Activated CD8-positive, alpha-beta memory T cell treated with anti-CD3 and anti-CD28 coated beads, Interleukin-2, amount 50 U/mL, for 24 hours (primary cell): Measurements from ENCODE around the gene ZCCHC8.
"Not testable (repeated sequence)": the region's sequence is repeated elsewhere in the genome, so short reads cannot be mapped to it uniquely, and the experiment has no call there.

Experiments used
- DNase-seq: peaks from one replicate; pipeline ENCODE4 v3.0.0-alpha.2; 2020; ENCODE audit errors: extremely low read depth

The ZCCHC8 gene

GRCh38 chr12:122500685-122501488 is at the start of gene ZCCHC8:
TSS of gene ZCCHC8 (minus strand) at chr12:122500932. CDS start at chr12:122500840, 92 bp downstream.
- DNase-seq: peak; percentile 95

GRCh38 chr12:122547330-122547729 is 46.6 kb upstream of the ZCCHC8 start:
- no peak for DNase-seq

- no peak for DNase-seq
Observed at GRCh38 chr12:122545855-122546254, 45.1 kb upstream of the ZCCHC8 start.

GRCh38 chr12:122544537-122544936 is 43.8 kb upstream of the ZCCHC8 start:
- no peak for DNase-seq

GRCh38 chr12:122538496-122538895 is 37.8 kb upstream of the ZCCHC8 start:
- DNase-seq: no peak

- DNase-seq: no peak
Observed at GRCh38 chr12:122537021-122537420, 36.3 kb upstream of the ZCCHC8 start.

GRCh38 chr12:122533856-122534255 is 33.1 kb upstream of the ZCCHC8 start:
- DNase-seq: no peak

- DNase-seq: no peak
Observed at GRCh38 chr12:122528992-122529391, 28.3 kb upstream of the ZCCHC8 start.

- DNase-seq: no peak
Observed at GRCh38 chr12:122528582-122528981, 27.9 kb upstream of the ZCCHC8 start.

GRCh38 chr12:122527478-122527944 is 26.8 kb upstream of the ZCCHC8 start:
- DNase-seq: peak; percentile 13

GRCh38 chr12:122526683-122527477 is 26.1 kb upstream of the ZCCHC8 start, which contains the start of the genes KNTC1 and RSRC2:
TSS of gene KNTC1 (plus strand) at chr12:122527249. CDS start at chr12:122530064, 2,815 bp downstream.
TSS of gene RSRC2 (minus strand) at chr12:122526936. CDS start at chr12:122526853, 83 bp downstream.
- peak; percentile 98 for DNase-seq

GRCh38 chr12:122523846-122524718 is 23.4 kb upstream of the ZCCHC8 start:
- no peak for DNase-seq

- no peak for DNase-seq
Observed at GRCh38 chr12:122523280-122523679, 22.5 kb upstream of the ZCCHC8 start.

GRCh38 chr12:122520676-122521075 is 19.9 kb upstream of the ZCCHC8 start:
- no peak for DNase-seq

GRCh38 chr12:122519418-122519817 is 18.7 kb upstream of the ZCCHC8 start:
- no peak for DNase-seq

- no peak for DNase-seq
Observed at GRCh38 chr12:122518908-122519307, 18.2 kb upstream of the ZCCHC8 start.

GRCh38 chr12:122517877-122518276 is 17.1 kb upstream of the ZCCHC8 start:
- no peak for DNase-seq

- no peak for DNase-seq
Observed at GRCh38 chr12:122516544-122517361, 16.0 kb upstream of the ZCCHC8 start.

- no peak for DNase-seq
Observed at GRCh38 chr12:122515275-122515674, 14.5 kb upstream of the ZCCHC8 start.

GRCh38 chr12:122513660-122514059 is 12.9 kb upstream of the ZCCHC8 start:
- no peak for DNase-seq

GRCh38 chr12:122513028-122513427 is 12.3 kb upstream of the ZCCHC8 start:
- not testable (repeated sequence) for DNase-seq
